CD4-positive, alpha-beta T cell treated with Interleukin-15 for 4 hours (primary cell): ENCODE results near the gene RHO.

ENCODE experiments used
- DNase-seq: peaks from one replicate; pipeline ENCODE4 v3.0.0-alpha.2; 2020; ENCODE audit warnings: low spot score

Gene RHO

DNA sequence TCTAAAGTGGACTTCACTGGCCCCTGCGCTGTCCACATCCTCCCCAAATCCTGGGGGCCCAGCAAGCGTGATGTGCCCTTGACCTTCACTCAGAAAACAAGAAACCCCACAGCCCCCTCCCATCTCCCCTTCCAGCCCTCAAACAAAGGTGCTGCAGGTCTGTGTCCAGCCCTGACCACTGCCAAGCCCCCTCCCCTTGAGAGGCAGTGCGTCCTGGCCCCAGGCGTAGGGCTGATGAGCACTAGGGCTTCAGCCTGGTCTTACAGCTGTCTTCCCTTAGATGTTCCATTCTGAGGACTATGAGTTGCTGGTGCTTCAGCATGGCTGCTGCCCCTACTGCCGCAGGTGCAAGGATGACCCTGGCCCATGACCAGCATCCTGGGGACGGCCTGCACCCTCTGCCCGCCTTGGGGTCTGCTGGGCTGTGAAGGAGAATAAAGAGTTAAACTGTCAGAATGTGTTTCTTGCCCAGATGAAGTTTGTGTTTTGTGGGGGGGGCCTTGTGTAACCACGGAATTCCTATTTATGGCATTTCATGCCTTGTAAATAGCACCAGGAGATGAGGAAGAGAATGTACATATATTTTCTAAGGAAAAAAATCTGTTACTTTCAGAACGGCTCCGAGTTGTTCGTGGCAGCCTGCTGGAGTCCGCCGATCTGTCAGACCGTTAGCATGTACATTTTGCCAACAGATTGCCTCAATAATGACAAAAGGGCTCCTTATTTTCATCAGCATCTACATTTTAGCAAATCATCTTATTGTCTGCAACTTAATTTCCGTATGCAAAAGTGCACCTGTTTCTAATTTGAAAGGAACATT, 8.3 kb upstream of the RHO start:
- DNase-seq = no peak

DNA sequence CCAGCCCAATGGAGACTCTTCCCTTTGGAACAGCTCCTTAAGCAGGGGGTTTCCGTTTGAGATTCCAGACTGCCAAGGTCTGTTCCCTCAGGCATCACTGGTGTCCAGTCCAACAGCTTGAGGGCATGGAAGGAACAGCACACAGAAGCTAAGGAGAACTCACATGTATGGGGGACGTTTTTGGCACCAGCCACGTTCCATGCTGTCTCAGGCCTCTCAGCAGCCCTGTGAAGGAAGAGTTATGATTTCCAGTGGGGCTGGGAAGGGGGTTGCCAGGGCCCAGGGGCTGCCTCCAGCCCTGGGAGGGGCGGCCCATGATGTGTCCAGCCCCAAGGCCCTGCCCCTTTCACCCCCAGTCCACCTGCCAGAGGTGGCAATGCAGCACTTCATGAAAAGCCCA, 7.5 kb upstream of the RHO start:
- no peak for DNase-seq

- no peak for DNase-seq
Measured at GRCh38 chr3:129521611-129522010, 6.8 kb upstream of the RHO start.

DNA sequence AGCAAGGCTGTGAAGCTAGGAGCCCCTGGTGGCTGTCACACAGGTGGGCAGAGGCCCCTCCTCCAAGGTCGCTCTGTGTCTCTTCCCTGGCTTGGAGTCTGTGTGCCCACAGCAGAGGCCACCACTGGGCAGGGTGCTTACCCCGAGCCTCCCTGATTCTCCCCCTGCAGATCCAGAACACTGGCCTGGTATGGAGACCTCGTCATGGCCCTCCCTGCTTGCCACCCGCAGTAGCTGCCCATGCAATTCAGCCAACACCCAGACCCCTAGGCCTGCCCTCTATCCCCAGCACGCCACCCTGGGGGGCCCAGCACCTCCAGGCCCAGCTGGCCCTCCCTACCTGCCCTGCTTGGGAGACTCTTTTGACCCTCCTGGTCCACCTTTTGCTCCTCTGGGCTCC, 5.5 kb upstream of the RHO start:
- DNase-seq = no peak

DNA sequence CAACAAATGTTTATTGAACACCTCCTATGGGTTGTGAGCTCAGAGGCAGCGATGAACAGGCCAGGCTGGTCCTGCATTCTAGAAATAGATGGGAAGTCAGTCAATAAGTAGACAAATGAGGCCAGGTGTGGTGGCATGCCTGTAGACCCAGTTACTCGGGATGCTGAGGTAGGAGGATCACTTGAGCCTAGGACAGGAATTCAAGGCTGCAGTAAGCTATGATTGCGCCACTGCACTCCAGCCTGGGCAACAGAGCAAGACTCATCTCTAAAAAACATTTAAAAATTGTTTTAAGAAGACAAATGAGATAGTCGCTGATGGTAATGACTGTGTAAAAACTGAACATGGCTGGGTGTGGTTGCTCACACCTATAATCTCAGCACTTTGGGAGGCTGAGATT, 4.4 kb upstream of the RHO start:
- no peak for DNase-seq

GRCh38 chr3:129525341-129525968, 3.0 kb upstream of the RHO start:
- DNase-seq = no peak

DNA sequence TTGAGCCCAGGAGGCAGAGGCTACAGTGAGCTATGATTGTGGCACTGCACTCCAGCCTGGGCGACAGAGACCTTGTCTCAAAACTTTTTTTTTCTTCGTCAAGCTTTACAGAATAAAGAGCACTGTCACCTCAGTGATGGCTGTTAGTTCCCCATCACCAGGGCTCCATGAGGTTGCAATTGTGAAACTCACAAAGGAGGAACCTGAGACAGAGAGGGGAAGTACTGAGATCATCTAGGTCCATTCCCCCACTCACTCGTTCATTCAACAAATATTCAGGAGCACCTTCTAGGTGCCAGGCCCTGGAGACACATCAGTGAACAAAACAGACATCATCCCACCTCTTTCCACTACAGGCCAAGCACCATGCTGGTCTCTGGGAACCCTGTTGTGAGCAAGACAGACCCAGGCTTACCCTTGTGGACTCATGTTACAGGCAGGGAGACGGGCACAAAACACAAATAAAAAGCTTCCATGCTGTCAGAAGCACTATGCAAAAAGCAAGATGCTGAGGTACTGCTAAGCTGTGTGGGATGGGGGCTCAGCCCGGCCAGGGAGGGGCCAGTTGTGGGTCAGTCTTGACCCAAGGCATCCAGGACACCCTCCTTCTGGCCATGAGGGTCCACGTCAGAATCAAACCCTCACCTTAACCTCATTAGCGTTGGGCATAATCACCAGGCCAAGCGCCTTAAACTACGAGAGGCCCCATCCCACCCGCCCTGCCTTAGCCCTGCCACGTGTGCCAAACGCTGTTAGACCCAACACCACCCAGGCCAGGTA, 2.1 kb upstream of the RHO start:
- DNase-seq = no peak

GRCh38 chr3:129527262-129527661, 1.2 kb upstream of the RHO start:
- no peak for DNase-seq

DNA sequence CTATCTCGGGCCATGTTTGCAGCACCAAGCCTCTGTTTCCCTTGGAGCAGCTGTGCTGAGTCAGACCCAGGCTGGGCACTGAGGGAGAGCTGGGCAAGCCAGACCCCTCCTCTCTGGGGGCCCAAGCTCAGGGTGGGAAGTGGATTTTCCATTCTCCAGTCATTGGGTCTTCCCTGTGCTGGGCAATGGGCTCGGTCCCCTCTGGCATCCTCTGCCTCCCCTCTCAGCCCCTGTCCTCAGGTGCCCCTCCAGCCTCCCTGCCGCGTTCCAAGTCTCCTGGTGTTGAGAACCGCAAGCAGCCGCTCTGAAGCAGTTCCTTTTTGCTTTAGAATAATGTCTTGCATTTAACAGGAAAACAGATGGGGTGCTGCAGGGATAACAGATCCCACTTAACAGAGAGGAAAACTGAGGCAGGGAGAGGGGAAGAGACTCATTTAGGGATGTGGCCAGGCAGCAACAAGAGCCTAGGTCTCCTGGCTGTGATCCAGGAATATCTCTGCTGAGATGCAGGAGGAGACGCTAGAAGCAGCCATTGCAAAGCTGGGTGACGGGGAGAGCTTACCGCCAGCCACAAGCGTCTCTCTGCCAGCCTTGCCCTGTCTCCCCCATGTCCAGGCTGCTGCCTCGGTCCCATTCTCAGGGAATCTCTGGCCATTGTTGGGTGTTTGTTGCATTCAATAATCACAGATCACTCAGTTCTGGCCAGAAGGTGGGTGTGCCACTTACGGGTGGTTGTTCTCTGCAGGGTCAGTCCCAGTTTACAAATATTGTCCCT, 1.2 kb downstream of the RHO start:
- no peak for DNase-seq

GRCh38 chr3:129530251-129530791, 1.9 kb downstream of the RHO start:
- no peak for DNase-seq

GRCh38 chr3:129530821-129531220, 2.4 kb downstream of the RHO start:
- no peak for DNase-seq

GRCh38 chr3:129531699-129532098, 3.3 kb downstream of the RHO start:
- no peak for DNase-seq

DNA sequence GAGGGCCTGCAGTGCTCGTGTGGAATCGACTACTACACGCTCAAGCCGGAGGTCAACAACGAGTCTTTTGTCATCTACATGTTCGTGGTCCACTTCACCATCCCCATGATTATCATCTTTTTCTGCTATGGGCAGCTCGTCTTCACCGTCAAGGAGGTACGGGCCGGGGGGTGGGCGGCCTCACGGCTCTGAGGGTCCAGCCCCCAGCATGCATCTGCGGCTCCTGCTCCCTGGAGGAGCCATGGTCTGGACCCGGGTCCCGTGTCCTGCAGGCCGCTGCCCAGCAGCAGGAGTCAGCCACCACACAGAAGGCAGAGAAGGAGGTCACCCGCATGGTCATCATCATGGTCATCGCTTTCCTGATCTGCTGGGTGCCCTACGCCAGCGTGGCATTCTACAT, 3.8 kb downstream of the RHO start:
- no peak for DNase-seq

DNA sequence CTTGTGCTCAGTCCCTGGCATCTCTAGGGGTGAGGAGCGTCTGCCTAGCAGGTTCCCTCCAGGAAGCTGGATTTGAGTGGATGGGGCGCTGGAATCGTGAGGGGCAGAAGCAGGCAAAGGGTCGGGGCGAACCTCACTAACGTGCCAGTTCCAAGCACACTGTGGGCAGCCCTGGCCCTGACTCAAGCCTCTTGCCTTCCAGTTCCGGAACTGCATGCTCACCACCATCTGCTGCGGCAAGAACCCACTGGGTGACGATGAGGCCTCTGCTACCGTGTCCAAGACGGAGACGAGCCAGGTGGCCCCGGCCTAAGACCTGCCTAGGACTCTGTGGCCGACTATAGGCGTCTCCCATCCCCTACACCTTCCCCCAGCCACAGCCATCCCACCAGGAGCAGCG, 5.0 kb downstream of the RHO start:
- DNase-seq = no peak

- no peak for DNase-seq
Measured at GRCh38 chr3:129534428-129535027, 6.1 kb downstream of the RHO start.

GRCh38 chr3:129535075-129535474, 6.6 kb downstream of the RHO start:
- no peak for DNase-seq

DNA sequence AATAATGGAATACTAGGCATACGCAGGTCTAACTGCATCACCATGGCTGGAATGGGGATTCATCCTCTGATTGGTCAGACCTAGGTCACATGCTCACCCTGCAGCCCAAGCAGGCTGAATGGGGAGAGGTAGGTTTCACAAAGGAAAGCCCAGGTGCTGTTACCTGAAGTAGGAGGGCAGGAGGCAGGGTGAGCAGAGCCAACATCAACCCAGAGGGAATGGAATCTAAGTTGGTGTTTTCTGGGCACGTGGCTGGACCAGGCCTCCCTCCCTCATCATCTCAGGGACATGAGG, 7.9 kb downstream of the RHO start:
- DNase-seq = no peak

DNA sequence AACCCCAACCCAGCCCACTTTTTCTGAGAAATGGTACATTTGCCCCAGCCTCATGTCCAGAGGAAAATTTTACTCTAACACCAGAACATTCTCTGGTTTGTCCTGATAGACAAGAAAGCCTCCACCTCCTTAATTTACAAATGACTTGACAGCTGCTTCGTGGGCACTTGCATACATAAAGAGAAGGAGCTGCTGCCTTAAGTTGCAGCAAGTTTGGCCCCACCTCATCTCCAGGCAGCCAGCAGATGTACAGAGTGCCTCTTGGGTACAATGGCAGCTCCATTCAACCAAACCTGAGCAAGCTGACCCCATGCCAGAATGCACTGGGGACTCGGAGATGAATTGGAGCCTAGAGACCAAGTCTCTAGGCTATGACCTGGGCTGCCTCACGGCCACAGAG, 8.4 kb downstream of the RHO start:
- no peak for DNase-seq

DNA sequence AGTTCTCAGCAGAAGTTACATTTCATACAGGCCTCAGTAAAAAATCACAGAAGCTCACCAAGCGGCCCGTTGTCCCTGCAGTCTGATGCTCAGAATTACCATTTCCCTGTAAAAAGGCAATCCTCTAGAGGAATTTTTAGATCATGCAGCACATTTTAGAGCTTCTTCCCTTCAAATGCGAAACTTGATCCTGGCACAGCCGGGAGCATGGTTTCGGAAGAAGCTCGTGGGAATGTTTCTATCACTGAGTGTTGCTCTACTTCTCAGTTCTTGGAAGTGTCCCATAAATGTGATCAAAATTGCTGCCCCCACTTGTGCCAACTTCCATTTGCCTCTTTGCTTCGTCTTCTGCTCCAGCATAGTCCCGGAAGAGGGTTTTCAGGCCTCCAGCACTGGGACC, 10.8 kb downstream of the RHO start:
- no peak for DNase-seq

DNA sequence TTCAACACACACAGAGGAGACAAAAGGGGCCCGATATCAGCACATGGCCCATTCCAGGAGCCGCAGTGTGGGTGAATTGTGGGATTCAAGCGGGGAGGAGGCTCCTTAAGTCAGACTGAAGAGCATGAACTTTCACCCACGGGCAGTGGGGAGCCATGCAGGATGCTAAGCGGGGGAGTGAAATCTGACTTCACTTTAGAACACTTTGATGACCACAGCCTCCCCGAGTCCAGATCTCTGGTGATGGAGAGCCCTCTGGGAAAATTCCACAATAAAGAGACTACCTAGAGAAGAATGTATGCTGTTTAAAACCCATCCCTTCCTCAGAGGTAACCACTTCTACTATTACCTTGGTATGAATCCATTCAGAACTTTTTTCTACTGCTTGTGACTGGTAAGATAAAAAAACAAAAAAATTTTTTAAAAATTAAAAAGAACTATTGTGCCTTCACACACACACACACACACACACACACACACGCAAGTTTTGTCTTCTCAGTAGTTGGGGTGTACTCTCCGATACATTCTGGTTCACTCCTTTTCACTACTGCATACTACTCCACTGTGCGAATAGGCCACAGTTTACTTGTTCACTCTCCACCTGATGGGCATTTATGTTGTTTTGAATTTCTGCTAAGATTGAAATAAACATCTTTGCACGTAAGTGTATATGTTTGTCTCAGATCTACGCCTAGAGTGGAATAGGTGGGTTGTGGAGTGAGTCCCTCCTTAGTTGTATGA, 12.5 kb downstream of the RHO start:
- DNase-seq = no peak

DNA sequence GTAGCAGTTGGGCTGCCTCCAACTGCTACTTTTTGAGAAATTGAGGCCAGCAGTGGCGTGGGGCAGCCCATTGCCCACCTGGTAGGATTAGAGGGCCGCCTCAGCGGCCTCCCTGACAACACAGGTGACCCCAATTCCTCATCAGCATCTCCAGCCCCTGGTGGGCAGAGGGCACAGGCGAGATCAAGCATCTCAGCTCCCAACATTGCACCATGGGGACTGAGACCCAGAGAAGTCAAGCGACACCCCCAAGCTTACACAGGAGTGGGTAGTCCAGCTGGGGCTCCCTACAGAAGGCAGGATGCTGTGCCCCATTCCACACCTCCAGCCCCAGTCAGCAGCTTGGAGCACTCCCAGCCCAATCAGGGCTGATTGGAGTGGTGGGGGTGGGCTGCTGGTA, 14.3 kb downstream of the RHO start:
- no peak for DNase-seq
